GM19351 (cell line): Measurements from ENCODE around the gene CNDP1.

Source experiments
- ATAC-seq: cut with Tn5 transposase; IDR thresholded peaks from one replicate; pipeline ENCODE4 v1.9.1; 2021; ENCODE audit warnings: mild to moderate bottlenecking, moderate library complexity; ENCODE audit not compliant: unreplicated experiment

The CNDP1 gene

GRCh38 chr18:74617486-74617885 lies 83.2 kb downstream of the CNDP1 start:
- ATAC-seq: no peak

- ATAC-seq: no peak
Measured at GRCh38 chr18:74622072-74622471, 87.8 kb downstream of the CNDP1 start.

- ATAC-seq: no peak
Measured at GRCh38 chr18:74623047-74623816, 88.9 kb downstream of the CNDP1 start.

GRCh38 chr18:74624466-74624865 lies 90.2 kb downstream of the CNDP1 start:
- ATAC-seq: no peak

GRCh38 chr18:74625157-74625556 lies 90.9 kb downstream of the CNDP1 start:
- ATAC-seq: no peak

- no peak for ATAC-seq
Measured at GRCh38 chr18:74626049-74626874, 92.0 kb downstream of the CNDP1 start.

- no peak for ATAC-seq
Measured at GRCh38 chr18:74630804-74631203, 96.5 kb downstream of the CNDP1 start.

- no peak for ATAC-seq
Measured at GRCh38 chr18:74631212-74631611, 96.9 kb downstream of the CNDP1 start.

GRCh38 chr18:74631623-74632350 lies 97.5 kb downstream of the CNDP1 start:
- ATAC-seq: no peak

- ATAC-seq: no peak
Measured at GRCh38 chr18:74632351-74632679, 98.0 kb downstream of the CNDP1 start.

- ATAC-seq: no peak
Measured at GRCh38 chr18:74632856-74633255, 98.6 kb downstream of the CNDP1 start.

- no peak for ATAC-seq
Measured at GRCh38 chr18:74633652-74634352, 99.5 kb downstream of the CNDP1 start.

GRCh38 chr18:74635224-74635975 lies 101.1 kb downstream of the CNDP1 start:
- no peak for ATAC-seq
